Fibroblast of gingiva (primary cell): ENCODE measurements around the gene ADORA1.

Experiments used
- DNase-seq: peaks from one replicate; pipeline ENCODE4 v3.0.0-alpha.2; 2011; ENCODE audit warnings: low read depth

ADORA1 gene

DNA sequence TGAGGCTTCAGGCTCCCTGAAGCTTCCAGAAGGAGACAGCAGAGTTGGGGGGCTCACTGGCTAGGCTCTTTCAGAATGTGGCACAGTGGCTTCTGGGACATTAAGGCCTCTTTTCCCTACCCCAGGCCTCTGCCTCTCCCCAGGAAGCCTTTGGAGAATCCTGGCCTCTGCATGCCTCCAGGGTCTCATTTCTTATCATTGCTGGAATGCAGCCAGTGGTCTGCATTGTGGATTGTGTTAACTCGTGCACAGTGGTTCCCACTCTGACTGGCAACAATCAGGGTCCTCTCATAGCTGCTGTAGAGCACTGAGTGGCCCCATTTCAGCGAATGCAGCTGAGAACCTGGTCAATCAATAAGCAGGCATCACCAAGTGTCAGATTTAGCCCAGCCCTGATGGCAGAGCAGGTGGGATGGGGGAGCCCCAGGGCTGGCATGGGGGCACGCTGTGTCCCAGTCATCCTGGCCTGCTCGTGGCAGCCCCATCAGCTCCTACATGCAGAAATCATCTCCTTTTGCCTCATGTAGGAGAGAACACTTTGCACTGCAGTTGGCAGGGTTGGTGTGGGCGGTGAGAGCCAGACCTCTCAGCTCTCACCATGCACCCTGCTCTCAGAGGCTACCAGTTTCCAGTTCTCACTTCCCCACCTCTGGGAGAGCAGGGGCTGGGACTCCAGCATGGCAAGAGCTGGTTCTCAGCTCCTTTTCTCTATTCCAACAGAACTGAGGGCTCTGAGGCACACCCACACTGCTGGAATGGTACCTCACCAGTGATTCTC, 13.4 kb downstream of the ADORA1 start:
- DNase-seq = no peak

DNA sequence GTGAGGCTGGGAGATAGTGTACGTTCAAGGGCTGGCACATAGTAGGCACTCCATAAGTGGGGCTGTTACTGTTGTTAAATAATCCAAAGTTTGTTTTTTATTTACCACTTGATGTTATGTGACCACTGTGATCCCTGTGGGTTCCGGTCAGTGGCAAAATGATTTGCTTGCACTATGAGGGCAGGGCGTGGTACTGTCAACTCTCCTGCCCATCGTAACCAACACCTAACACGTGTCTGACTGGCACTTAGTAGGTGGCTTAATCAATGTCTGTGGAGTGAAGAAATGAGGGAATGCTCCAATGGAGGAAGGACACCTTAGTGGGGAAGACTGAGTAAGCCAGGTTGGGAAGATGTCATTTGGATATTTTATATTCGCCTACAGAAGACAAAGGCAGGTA, 14.6 kb downstream of the ADORA1 start:
- DNase-seq = no peak

DNA sequence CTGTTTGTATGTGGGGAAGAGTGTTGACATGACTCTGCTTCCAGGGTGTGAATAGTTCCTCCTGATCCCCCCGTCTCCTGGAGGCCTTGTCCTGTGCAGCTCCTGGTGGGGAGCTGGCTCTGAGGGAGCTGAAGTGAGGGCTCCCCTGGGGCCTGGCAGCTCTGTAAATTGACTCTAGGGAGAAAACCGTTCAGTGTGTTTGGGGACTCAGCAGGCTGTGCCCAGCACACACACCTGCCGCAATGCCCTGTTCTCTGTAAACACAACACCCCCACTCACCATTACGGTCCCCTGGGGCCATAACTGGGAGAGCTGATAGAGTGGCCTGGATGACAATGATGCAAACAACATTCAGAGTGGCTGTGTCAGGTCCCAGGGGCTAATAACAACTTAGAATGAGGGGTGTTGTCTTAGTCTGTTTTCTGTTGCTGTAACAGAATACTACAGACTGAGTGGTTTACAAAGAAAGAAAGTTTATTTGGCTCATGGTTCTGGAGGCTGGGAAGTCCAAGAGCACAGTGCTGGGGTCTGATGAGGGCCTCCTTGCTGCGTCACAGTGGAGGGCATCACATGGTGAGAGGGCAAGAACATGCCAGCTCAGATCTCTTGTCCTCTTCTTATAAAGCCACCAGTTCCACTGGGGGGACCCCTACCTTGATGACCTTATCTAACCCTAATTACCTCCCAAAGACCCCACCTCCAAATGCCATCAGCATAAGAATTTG, 15.3 kb downstream of the ADORA1 start:
- DNase-seq = no peak

- DNase-seq = no peak
Measured at GRCh38 chr1:203143641-203144040, 16.1 kb downstream of the ADORA1 start.

DNA sequence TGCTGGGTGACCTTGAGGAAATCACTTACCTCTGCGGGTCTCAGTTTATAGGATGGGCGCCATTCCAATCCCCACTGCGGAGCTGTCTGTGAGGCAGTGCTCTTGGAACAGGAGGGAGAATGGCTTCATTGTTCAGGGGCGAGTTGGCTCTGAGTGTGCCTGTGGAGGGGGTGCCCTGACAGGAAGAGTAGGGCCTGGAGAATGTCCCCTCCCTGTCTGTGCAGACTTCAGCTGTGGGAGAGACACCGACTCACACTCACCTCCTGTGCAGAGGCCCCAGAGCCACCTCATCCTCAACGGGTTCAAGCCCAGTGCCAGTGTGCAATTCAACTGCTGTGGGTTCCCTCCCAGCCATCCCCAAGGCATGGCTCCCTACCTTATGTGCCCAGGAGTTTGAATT, 17.1 kb downstream of the ADORA1 start:
- no peak for DNase-seq

DNA sequence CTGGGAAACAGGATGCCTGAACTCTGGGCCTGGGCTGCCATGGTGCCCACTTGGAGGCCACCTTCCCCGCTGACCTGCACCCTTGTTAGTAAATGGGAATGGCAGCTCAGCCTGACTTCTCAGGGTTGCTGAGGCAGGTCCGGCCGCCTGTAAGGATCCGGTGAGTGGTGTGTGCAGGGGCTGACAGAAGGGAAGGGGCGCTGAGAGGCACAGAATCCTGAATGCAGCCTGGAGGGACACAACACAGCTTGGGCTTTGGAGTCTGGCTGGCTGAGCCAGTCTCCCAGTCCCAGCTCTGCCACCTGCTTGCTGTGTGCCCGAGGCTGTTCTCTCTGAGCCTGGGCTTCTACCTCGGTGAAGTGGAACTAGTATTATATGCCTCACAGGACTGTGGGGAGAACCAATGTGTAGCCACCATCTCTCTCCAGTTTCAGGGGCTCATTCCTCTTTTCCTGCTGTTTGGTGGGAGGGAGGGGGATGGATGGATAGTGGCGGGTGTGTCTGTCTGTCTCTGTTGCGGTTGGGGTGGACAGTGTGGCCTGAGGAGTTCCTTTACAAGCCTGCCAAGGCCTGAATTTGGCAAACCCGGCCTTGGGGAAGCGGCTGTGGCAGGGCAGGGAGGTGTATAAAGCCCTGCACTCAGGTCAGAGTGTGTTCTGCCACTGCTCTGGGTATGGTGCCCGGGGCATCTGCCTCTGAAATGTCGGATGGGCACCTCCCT, 18.0 kb downstream of the ADORA1 start:
- no peak for DNase-seq

DNA sequence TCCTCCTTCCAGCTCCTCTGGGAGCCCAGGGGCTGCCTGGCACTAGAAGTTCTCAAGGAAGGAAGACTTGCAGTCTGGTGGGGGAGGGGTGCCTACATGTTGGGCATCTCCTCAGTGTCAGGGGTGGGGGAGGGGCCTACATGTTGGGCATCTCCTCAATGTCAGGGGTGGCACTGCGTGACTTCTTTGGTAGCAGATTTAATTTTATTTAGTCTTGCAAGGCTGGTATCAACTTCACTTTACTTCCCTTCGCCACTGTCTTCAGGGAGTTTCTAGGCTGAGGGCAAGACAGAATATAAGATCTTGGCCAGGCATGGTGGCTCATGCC, 18.5 kb downstream of the ADORA1 start:
- DNase-seq = no peak

- no peak for DNase-seq
Measured at GRCh38 chr1:203146537-203146936, 19.0 kb downstream of the ADORA1 start.

GRCh38 chr1:203147376-203147775, 19.9 kb downstream of the ADORA1 start:
- DNase-seq = no peak

DNA sequence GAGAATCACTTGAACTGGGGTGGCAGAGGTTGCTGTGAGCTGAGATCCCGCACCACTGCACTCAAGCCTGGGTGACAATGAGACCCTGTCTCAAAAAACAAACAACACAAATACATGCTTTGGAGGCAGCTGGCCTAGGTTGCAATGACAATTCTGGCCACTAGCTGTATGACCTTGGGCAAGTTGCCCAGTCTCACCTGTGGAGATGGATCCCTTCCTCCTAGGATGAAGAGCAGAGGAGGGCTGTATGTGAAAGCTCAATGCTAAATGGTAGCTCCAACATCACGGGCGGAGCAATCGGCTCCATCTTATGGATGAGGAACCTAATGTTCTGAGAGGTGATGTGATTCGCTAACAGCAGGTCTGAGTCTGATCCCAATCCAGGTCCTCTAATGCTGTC, 20.6 kb downstream of the ADORA1 start:
- DNase-seq = no peak

DNA sequence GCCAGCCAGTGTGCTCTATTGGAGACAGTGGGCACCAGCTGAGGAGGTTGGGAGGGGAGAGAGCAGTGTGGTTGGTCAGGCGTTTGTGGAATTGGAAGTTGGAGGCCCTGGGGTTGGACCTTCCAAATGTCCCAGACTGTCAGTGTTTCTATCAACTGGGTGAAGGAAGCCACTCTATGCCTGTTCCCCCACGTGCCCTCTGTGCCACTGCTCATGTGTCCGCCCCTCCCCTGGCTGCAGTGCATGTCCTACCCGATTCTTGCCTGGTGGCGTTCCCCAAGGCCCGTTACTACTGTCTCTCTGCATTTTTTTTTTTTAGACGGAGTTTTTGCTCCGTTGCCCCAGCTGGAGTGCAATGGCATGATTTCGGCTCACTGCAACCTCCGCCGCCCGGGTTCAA, 21.1 kb downstream of the ADORA1 start:
- DNase-seq = no peak

- DNase-seq = no peak
Measured at GRCh38 chr1:203149188-203149840, 21.8 kb downstream of the ADORA1 start.

- no peak for DNase-seq
Measured at GRCh38 chr1:203150511-203151297, 23.2 kb downstream of the ADORA1 start.

DNA sequence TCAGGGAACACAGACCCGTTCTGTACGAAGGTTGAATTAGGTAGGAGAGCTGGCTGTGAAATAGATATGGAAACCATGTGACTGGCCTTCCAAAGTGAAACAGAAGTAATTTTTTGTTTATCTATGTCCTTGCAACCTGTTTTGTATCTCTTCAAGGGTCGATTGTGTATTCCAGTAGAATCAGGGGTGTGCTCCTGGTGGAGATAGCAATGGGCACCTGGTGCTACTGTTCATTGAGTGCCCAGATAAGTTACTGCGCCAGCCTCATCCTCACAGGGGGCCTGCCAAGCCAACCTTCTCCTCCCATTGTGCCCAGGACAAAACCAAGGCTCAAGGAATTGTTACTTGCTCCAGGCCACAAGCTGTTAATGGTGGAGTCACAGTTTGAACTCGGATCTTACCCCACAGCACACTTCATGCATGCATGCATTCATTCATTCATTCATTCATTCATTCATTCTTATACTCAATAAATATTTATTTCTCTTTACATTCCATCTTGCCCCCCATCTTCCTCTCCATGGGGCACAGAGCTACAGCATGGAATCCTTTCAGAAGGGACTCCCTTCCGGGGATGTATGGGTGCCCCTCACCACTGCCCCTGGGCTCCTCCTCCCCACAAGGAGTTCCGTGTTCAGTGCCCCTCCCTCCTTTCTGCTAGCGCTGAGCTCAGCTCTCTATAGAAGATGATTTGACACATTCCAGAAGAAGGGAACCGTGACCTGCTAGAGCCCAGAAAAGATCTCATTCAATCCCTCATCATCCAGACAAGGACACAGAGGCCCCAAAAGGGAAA, 24.0 kb downstream of the ADORA1 start:
- DNase-seq = no peak

- no peak for DNase-seq
Measured at GRCh38 chr1:203152158-203153034, 24.9 kb downstream of the ADORA1 start.

- DNase-seq = no peak
Measured at GRCh38 chr1:203153051-203153988, 25.8 kb downstream of the ADORA1 start.

- no peak for DNase-seq
Measured at GRCh38 chr1:203153989-203154821, 26.7 kb downstream of the ADORA1 start.

- no peak for DNase-seq
Measured at GRCh38 chr1:203156280-203156679, 28.8 kb downstream of the ADORA1 start.
